HK-2 (cell line): Measurements from ENCODE around the gene ACSL4.
A peak's percentile ranks its signal among the peaks of the same experiment; 100 is the strongest.
"Not testable (repeated sequence)": the region's sequence is repeated elsewhere in the genome, so short reads cannot be mapped to it uniquely, and the experiment has no call there.

Source experiments
- DNase-seq: peaks from one replicate; pipeline ENCODE4 v3.0.0-alpha.2; 2018; ENCODE audit not compliant: unreplicated experiment

Gene ACSL4

DNA sequence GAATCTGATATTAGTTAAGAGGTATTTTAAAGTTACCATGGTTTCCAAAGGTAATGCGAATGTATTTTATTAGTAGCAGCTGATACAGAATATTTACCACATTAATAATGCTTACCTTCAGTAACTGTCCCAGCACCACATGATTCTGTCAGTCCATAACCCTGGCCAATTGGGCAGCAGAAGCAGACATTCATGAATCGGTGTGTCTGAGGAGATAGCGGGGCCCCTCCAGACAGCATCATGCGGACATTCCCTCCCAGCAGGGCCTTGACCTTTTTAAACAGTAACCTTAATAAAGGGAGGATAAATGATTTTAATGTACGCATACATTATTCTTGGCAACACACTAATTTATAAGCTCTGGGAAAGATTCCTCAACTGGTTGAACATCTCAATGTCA is 65.1 kb downstream of the ACSL4 start:
- no peak for DNase-seq

DNA sequence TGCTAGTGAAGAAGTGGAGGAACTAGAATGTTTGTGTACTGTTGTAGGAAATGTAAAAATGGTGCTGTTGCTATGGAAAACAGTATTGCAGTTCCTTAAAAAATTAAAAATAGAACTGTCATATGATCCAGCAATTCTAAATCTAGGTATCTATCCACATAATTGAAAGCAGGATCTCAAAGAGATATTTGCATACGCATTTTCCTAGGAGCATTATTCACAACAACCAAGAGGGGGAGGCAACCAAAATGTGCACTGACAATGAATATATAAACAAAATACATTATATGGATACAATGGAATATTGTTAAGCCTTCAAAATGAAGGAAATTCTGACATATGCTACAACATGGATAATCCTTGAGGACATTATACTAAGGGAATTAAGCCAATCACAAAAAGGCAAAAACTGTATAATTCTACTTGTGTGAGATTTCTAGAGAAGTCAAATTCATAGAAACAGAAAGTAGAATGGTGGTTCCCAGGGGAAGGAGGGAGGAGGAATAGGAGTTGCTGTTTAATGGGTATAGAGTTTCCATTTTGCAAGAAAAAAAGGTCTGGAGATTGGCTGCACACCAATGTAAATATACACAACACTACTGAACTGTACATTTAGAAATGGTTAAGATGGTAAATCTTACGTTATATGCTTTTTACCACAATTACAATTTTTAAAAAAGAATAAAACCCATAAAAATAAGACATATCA is 72.5 kb downstream of the ACSL4 start:
- DNase-seq: no peak

DNA sequence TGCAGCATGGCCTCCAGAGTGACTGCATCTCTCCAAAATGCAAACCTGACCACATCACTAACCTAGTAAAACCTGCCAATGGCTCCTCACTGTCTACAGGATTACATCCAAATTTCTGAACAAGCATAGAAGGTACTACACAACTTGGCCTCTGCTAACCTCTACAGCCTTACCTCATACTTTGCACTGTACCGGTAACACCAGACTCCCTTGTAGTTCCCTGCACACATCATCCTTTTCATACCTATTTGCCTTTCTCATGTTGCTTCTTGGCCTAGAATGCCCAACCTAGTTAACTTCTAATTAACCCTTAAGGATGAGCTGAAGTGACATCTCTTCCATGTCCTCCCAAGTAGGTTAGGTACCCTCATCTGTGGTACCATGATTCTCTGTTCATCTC is 74.7 kb downstream of the ACSL4 start:
- DNase-seq: no peak

DNA sequence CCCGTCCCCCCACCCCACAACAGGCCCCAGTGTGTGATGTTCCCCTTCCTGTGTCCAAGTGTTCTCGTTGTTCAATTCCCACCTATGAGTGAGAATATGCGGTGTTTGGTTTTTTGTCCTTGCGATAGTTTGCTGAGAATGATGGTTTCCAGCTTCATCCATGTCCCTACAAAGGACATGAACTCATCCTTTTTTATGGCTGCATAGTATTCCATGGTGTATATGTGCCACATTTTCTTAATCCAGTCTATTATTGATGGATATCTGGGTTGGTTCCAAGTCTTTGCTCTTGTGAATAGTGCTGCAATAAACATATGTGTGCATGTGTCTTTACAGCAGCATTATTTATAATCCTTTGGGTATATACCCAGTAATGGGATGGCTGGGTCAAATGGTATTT is 75.7 kb downstream of the ACSL4 start:
- not testable (repeated sequence) for DNase-seq

DNA sequence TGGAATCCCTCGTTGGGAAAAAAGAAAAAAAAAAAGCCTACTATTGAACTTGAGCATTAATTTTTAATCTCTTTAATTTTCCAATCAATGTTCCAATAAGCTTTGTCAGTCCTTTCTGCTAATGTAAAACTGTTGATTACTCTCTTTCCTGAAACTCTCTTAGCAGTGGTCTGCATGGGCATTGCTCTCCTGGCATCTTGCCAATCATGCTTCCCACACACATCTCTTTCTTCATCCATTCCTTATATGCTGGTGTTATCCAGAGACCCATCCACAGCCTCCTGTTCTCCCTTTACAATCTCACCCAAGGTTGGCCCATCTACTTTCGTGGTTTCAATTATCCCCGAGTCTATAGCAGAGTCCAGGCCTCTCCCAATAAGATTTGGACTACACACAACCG is 76.3 kb downstream of the ACSL4 start:
- DNase-seq: no peak

DNA sequence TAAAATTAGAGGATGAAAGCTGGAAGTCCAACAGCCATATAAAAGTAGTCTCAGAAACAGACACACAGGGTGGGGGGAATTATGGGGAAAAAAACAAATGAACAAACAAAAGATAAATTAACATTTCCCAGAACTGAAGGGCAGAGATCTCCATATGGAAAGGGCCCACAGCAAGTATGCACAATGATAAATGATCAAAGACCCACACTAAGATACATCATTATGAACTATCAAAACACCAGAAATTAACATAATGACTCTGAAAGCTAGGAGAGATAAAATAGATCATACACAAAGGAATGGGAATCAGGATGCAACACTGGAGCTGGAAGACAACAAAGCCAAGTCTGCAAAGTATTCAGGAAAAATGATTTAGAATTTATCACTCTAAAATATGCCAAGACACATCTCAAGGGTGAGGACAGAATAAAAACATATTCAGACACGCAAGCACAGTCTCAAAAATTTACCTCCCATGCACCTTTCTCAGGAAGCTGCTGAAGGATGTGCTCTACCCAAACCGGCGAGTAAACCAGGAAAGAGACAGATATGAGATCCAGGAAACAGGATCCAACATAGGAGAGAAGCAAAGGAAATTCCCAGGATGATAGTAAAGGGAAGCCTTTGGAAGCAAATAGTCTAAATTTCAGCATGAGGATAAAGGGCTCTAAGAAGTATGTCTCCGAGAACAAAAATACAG is 77.4 kb downstream of the ACSL4 start:
- no peak for DNase-seq

DNA sequence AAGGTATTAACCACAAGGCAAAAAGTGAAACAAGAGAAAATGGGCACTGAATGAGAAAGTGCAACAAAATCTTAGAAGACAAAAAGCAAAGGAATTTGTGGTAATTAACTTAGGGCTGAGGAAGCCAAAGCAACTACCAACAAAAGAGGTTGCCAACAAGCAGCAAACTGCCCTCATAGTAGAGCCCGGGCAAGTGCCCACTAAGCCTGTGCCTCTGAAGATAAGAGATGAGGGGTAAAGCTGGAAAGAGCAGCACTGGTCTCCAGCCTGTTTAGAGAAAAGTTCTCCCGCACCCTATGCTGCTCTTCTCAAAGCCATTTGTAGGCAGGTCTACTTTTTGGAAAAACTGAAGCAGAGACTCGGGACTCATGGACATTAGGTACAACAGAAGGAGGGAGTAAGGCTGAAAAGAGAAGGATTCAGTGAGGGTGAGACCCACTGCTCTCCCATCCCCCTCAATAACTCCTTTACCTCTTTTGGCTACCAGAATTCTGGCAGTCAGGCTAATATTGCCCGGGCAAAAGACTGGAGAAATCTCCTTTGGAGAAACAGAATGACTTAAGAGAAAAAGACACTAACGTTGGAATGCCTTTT is 78.4 kb downstream of the ACSL4 start:
- no peak for DNase-seq

DNA sequence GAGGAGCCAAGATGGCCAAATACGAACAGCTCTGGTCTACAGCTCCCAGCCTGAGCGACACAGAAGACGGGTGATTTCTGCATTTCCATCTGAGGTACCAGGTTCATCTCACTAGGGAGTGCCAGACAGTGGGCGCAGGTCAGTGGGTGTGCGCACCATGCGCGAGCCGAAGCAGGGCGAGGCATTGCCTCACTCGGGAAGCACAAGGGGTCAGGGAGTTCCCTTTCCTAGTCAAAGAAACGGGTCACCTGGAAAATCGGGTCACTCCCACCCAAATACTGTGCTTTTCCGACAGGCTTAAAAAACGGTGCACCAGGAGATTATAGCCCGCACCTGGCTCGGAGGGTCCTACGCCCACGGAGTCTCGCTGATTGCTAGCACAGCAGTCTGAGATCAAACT is 88.4 kb downstream of the ACSL4 start:
- not testable (repeated sequence) for DNase-seq

DNA sequence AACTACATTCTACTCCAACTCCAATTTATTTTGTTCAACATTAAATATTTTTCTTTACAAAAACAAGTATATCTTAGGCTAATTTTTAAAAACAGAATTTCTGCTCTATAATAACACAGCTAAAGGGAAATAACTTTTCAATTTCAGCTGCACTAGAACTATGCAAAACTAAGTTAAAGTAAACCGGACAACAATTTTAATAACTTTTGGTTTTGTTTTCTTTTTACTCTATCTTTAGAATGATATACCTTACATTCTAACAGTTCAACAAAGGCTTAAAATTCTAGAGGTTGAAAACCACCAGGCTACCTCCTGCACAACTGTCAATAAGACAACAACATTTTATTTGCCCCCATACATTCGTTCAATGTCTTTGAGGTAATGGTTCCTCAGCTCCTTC is 89.4 kb downstream of the ACSL4 start:
- DNase-seq: no peak

DNA sequence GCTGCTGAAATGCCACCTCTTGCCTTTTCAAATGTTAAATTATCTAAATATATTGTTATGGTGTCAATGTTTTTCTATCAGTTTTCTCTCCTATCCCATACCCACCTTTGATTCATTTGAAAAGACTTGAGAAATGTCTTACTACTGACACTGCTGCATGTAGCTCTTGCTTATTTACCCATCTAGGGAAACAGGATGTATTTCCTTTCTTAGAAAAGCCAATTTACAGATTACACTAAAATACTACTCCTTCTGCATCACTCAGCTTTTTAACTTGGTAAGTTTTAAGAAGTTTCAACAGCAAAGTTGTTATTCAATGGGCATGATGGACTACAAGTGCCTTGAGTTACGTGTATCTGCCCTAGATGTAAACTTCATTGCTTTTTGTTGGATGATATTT is 94.9 kb downstream of the ACSL4 start:
- no peak for DNase-seq

DNA sequence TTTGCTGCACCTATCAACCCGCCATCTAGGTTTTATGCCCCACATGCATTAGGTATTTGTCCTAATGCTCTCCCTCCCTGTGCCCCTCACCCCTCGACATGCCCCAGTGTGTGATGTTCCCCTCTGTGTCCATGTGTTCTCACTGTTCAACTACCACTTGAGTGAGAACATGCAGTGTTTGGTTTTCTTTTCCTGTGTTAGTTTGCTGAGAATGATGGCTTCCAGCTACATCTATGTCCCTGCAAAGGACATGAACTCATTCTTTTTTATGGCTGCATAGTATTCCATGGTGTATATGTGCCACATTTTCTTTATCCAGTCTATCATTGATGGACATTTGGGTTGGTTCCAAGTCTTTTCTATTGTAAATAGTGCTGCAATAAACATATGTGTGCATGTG is 95.6 kb downstream of the ACSL4 start:
- not testable (repeated sequence) for DNase-seq

DNA sequence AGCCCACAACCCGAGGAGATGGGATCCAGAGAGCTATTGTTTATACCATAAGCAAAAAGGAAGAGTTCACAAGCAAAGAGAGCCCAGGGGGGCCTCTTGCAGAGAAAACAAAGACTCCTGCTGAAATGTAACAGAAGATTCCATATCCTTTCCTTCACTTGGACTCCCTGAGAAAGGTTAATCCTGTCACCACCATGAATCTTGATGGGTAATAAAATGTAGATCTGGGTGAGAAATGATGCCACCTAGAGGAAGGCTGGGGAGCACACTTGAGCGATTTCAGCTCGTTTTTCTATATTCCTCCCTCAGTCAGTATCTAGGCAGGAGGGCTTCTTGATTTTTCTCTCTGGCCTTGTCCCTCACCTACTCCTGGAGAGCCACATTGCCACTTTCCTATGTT is 97.9 kb downstream of the ACSL4 start:
- peak; percentile 6 for DNase-seq

DNA sequence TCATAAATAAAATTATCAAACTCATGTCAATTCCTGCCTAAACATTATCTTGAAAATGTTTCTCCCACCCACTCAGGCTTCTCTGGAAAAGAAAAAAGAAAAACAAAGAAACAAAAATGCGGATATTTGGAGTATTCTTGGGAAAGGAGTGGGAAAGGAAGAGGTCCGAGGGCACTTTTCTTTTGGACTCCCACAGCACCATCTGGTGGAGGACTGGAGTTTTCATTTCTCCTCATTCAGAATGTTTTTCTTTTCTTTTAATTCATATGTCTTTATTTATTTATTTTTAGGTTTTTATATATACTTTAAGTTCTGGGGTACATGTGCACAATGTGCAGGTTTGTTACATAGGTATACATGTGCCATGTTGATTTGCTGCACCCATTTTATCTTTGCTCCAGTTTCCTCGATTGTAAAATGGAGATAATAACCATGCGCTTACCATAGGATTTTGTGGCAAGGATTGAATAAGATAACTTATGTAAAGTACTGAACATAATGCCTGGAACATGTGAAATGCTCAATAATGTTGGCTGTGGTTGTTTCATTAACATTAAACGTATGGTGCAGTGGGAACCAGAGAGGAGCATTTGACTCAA is 100.1 kb downstream of the ACSL4 start:
- no peak for DNase-seq

DNA sequence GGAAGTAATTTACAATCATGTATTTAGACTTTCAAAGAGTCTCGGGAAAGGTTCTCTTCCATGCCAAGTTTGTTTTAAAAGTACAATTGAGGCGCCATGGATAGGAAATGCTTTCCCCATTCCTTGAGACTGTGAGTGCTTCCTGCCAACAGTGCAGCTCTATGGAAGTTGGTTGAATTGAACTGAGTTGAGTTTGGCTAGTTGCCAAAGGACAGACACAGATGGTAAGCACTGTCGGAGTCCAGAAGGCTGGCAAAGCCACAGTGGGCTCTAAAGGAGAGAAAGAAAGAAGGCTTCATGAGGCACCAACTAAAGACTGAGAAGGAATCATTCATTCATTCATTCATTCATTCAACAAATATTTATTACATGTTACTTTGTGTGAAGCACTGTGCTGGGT is 103.7 kb downstream of the ACSL4 start:
- no peak for DNase-seq

DNA sequence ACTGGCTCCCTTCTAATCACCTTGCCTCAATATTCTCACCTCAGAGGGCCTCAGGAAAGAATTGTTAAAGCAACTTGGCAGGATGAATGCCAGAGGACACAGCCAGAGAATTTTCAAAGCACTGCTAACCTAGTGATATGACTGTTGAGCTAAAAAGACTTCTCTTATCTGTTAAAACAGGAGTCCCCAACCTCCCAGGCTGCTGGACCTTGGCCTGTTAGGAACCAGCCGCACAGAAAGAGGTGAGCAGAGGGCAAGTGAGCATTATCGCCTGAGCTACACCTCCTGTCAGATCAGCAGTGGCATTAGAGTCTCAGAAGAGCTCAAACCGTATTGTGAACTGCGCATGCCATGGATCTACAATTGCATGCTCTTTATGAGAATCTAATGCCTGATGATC is 106.4 kb downstream of the ACSL4 start:
- DNase-seq: no peak

DNA sequence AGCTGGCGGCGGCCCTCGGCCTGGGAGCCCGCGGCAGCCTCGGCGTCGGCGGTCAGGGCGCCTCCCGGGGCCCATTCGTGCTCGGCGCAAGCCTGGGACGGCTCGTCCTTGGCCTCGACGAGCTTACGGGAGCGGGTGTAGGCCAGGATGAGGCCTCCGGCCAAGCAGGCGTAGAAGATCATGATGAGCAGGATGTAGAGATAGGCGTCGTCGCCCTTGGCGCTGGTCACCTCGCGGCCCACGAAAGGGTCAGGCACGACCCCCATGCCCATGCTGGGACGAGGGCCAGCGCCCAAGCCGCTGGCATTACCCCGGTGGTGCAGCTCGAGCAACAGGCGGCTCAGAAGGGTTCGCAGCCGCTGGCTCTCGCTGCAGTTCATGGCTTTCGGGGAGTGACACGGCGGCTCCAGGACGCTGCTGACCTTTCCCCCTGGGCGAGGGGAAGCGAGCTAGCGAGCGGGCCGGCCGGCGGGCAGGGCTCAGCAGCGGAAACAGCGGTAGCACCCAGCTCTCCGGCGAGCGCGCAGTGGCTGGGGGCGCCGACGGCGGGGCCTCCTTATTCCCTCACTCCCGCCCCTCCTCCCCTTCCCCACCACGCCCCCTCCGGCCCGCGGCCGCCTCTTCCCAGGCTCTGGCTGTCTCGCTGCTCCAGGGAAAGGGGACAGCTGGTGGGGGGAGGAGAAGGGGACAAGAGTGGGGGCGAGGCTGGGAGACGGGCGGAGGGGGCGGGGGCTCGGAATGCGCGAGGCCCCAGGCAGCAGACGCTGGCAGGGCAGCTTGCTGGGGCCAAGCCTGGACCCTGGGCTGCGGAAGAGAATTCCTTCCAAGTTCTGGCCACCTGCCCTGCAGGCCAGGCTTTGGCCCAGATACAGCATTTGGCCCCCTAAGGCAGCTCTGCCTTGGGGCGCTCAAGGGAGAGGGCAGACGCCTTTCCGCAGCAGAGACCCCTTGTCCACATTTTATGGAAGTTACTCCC is 108.1 kb downstream of the ACSL4 start, which contains the start of gene KCNE5:
Gene KCNE5 (minus strand): TSS at position 532 of the 976 bp plus-strand sequence. CDS start 152 bp downstream, at position 380.
- no peak for DNase-seq

DNA sequence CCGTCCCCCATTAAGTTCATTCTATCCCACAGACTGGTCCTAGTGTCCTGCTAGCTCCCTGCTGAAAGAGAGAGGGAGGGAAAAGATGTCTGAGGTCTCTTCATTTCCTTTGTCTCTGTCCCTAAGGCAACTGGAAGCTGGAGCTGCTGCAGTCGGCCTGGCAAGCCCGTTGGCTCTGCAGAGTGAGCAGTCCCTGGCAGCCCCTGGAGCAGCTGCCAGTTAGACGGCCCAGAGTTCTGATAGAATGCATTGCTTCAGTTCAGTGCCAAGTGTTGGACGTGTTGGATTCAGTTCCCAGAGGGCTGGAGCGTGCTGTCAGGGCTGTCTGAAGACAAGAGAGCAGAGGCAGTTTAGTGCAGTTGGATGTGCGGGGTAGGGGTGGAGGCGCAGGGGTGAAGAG is 109.1 kb downstream of the ACSL4 start:
- no peak for DNase-seq

DNA sequence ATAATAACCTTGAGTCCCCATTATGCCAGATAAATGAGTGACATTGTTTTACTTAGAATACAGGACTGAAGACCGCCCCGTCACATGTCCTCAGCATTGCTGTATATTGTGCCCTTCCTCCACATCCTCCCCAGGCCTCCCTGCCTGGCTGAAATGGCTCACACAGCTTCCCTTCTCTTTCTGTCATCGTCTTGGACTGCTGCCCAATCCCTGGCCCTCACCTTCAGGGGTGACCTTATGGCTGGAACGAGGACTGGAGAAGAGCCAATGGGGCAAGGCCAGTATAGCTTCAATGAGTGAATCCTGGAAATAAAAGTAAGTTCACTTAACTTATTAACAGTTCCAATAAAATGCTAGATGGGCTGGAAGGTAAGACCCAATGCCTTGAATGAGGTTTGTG is 110.8 kb downstream of the ACSL4 start:
- no peak for DNase-seq

DNA sequence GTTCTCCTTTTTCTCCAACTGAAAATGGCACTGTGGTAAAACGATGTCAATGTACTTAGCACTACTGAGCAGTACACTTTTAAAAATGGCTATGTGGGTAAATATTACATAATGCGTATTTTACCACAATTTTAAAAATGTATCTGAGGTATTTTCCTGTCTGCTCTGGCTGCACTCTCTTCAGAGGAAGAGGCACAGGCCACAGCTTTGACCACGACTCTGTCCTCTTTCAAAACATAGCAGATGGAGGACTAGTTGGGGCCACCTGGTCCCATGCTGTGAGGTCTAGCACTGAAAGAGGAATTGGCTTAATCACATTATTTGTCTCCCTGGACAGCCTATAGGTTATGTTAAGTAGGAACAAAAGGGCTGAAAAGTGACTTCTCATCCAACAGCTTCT is 113.3 kb downstream of the ACSL4 start:
- no peak for DNase-seq

DNA sequence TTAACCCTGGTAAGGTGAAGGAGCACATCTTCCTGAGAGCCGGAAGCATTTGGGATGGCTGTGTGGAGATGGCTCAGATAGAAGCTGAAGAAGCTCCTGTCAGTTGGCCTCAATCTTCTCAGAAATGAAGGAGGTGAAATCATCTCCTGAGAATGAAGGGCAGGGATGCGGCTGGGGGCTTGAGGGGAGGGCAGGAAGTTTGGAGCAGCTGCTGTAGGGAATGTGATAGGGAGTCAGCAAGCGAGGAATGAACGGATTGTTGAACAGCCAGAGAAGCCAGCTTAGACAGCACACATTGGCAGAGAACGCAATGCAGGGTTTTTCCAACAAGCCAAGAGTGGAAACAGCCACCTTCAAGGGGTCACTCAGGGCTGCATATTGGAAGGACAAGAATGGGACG is 118.1 kb downstream of the ACSL4 start:
- DNase-seq: no peak

DNA sequence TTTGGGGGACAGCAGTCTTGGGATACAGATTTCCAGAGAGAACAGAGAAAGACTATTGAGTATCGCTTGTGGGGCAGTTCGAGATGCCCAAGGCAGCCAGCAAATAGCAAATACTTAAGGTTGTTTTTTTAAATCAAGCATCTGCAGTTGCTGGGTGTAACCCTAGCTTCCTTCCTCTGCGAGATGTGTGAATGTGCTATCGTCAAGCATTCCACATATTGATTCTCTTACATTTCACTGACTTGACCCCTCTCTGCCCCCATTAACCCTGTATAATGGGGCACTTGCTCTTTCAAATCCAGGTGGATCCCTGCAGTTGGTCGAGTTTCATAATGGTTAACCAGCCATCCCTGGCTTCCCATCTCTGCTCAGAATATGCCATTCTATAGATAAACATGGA is 131.6 kb downstream of the ACSL4 start:
- DNase-seq: no peak

DNA sequence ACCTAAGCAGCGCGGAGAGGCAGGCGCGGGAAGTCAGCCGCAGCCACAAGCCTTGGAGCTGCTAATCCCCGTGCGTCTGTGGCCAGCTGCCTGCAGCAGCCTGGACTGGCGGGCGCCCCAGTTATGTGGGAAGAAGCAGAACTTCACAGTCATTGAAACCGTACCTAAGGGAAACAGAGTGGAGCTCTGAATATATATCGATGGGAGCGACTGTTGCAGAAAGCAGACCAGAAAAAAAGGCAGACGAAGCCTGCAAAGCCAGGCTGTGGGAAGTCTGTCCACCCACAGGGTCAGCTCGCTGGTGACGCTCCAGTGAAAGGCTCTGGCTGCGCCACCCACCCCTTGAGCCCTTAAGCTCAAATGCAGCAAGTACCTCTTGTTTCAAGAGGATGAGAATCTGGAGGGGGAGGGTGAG is 132.8 kb downstream of the ACSL4 start:
- peak; percentile 3 for DNase-seq
